ENCODE data around the gene FAM110D.

Gene FAM110D

GRCh38 chr1:26125382-26125781 is 33.5 kb upstream of the FAM110D start:
- Mint-ChIP-seq H3K36me3 (ENCODE audit: low read depth) (peaks cover 27% of the 10 kb centered on the region), H3K4me3 (no peak overlapping the region), H3K27ac (no peak overlapping the region), H3K9me3 (no peaks in the 10 kb centered on the region), H3K27me3 (no peaks in the 10 kb centered on the region), H3K4me1 (ENCODE audit: low read depth) (peaks cover 62% of the 10 kb centered on the region)
- no peak for DNase-seq

- H3K9me3 Mint-ChIP-seq, result no peaks in the 10 kb centered on the region
- no peaks in the 10 kb centered on the region for H3K27me3 Mint-ChIP-seq
- peak overlapping the region; percentile 55 for H3K4me3 Mint-ChIP-seq
Measured at GRCh38 chr1:26125946-26126320, 32.9 kb upstream of the FAM110D start.

GRCh38 chr1:26126321-26127084 is 32.4 kb upstream of the FAM110D start:
- Mint-ChIP-seq H3K4me3 (peak overlapping the region; percentile 55), H3K9me3 (no peaks in the 10 kb centered on the region), H3K36me3 (ENCODE audit: low read depth) (peaks cover 25% of the 10 kb centered on the region), H3K4me1 (ENCODE audit: low read depth) (peaks cover 61% of the 10 kb centered on the region), H3K27me3 (no peaks in the 10 kb centered on the region), H3K27ac (peak overlapping the region; percentile 66)
- DNase-seq, result no peak

More at GRCh38 chr1:26125946-26126320, 32.9 kb upstream of the FAM110D start:
- DNase-seq, result no peak
- H3K36me3 Mint-ChIP-seq (ENCODE audit: low read depth), result peaks cover 25% of the 10 kb centered on the region
- H3K4me1 Mint-ChIP-seq (ENCODE audit: low read depth), result peaks cover 61% of the 10 kb centered on the region
- H3K27ac Mint-ChIP-seq, result peak overlapping the region; percentile 66

DNA sequence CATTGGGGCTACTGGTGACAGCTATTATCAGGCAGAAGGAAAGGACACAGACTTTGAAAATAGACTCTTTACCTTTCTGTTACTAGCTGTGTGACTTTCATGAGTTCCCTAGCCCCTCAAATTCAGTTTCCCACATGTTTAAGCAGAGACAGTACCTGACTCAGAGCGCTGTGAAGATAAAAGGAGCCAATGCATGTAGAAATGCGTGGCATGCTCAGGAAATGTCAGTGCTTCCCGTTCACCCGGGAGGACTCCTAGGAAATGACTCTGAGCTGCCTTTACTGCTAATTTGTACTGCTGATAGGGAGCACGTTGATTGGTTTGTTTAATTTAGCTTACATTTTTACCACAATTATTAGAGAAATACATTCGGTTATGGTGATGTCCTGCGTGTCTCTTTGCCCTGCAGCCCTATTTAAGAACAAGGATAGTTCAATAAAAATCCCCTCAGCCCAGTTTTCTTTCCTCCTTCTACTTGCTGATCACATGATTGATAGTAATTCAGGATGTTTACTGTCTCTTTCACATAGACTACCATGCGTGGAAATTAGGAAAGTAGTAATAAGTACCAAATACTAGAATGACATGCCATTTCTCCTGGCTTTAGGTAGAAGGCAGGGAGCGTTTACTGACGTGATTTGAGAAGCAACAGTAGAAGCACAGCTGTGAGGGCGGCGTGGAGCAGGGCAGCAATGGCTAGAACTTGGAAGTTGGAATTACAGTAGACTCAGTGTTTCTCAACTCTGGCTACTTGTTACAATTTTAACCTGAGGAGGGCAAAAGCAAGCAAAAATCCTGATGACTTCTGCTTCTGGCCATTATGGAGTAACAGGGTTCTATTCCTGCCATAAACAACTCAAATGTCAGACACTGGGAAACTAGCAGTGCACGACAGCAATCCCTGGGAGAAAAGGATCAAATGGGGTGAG is 31.4 kb upstream of the FAM110D start:
- H3K36me3 Mint-ChIP-seq (ENCODE audit: low read depth), result peaks cover 15% of the 10 kb centered on the region
- no peaks in the 10 kb centered on the region for H3K9me3 Mint-ChIP-seq
- H3K4me3 Mint-ChIP-seq, result peak overlapping the region; percentile 55
- peaks cover 55% of the 10 kb centered on the region for H3K4me1 Mint-ChIP-seq (ENCODE audit: low read depth)
- DNase-seq, result no peak
- peak overlapping the region; percentile 74 for H3K27ac Mint-ChIP-seq
- no peaks in the 10 kb centered on the region for H3K27me3 Mint-ChIP-seq

DNA sequence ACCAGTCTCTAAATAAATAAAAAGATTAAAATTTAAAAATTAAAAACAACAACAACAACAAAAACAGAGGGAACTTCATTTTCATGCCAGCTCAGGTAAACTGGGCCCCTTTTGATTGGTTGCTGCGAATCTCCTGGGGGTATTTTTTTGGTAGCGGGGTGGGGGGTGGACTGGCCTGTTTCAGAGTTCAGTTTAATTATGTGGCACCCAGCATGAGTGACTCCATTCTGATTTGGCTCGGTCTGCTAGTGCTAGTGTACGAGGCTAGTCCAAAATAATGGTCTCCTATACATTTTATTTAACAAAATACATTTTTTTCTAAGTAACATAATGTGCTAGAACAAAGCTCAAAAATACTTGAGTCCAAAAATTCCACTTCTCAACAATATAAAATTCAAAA is 29.1 kb upstream of the FAM110D start:
- DNase-seq, result no peak
- peaks cover 35% of the 10 kb centered on the region for H3K4me1 Mint-ChIP-seq (ENCODE audit: low read depth)
- no peak overlapping the region for H3K4me3 Mint-ChIP-seq
- peaks cover 2% of the 10 kb centered on the region for H3K36me3 Mint-ChIP-seq (ENCODE audit: low read depth)
- no peak overlapping the region for H3K27ac Mint-ChIP-seq
- H3K9me3 Mint-ChIP-seq, result no peaks in the 10 kb centered on the region
- no peaks in the 10 kb centered on the region for H3K27me3 Mint-ChIP-seq

DNA sequence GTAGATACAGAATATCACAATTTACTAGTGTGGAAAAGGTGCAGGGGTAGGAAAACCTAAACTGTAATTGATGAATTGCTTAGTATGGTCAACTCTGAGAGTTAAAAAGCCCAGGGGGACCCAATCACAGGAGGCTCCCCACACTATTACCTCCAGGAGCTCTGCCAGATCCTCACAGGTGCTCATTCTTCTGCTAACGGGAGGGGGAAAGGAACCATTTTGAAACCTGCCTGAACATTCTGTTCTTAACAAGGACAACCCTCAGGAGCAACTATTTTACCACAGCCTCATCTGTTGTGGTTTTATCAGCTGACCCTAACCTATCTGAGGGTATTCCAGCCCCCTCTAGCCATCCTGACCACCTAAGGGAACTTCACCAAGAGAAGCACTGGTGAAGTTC is 28.2 kb upstream of the FAM110D start:
- Mint-ChIP-seq H3K27ac (no peak overlapping the region), H3K27me3 (no peaks in the 10 kb centered on the region), H3K4me1 (ENCODE audit: low read depth) (peaks cover 28% of the 10 kb centered on the region), H3K36me3 (ENCODE audit: low read depth) (no peaks in the 10 kb centered on the region), H3K9me3 (no peaks in the 10 kb centered on the region), H3K4me3 (no peak overlapping the region)
- DNase-seq, result no peak

- DNase-seq, result no peak
- H3K36me3 Mint-ChIP-seq (ENCODE audit: low read depth), result no peaks in the 10 kb centered on the region
- no peaks in the 10 kb centered on the region for H3K9me3 Mint-ChIP-seq
- no peak overlapping the region for H3K4me3 Mint-ChIP-seq
- H3K27me3 Mint-ChIP-seq, result no peaks in the 10 kb centered on the region
- H3K27ac Mint-ChIP-seq, result no peak overlapping the region
- peaks cover 14% of the 10 kb centered on the region for H3K4me1 Mint-ChIP-seq (ENCODE audit: low read depth)
Measured at GRCh38 chr1:26132128-26132833, 26.6 kb upstream of the FAM110D start.

DNA sequence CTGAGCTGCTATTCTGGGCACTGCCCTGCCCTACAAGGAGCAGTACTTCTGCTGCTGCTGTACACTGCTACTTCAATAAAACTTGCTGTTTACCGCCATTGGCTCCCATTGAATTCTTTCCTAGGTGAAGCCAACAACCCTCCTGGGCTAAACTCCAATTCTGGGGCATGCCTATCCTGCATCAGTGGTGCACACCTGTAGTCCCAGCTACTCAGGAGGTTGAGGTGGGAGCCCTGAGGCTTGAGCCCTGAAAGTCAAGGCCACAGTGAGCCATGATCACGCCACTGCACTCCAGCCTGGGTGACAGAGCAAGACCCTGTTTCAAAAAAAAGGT is 26.1 kb upstream of the FAM110D start:
- DNase-seq, result no peak
- no peak overlapping the region for H3K27ac Mint-ChIP-seq
- H3K4me3 Mint-ChIP-seq, result no peak overlapping the region
- no peaks in the 10 kb centered on the region for H3K9me3 Mint-ChIP-seq
- H3K4me1 Mint-ChIP-seq (ENCODE audit: low read depth), result peaks cover 9% of the 10 kb centered on the region
- H3K27me3 Mint-ChIP-seq, result no peaks in the 10 kb centered on the region
- H3K36me3 Mint-ChIP-seq (ENCODE audit: low read depth), result no peaks in the 10 kb centered on the region

GRCh38 chr1:26134466-26134865 is 24.4 kb upstream of the FAM110D start:
- Mint-ChIP-seq H3K27ac (no peak overlapping the region), H3K4me3 (no peak overlapping the region), H3K9me3 (no peaks in the 10 kb centered on the region), H3K36me3 (ENCODE audit: low read depth) (no peaks in the 10 kb centered on the region), H3K4me1 (ENCODE audit: low read depth) (peaks cover 10% of the 10 kb centered on the region), H3K27me3 (no peaks in the 10 kb centered on the region)
- DNase-seq, result no peak

- Mint-ChIP-seq H3K27ac (no peak overlapping the region), H3K36me3 (ENCODE audit: low read depth) (no peaks in the 10 kb centered on the region), H3K9me3 (no peaks in the 10 kb centered on the region), H3K4me3 (no peak overlapping the region), H3K27me3 (no peaks in the 10 kb centered on the region), H3K4me1 (ENCODE audit: low read depth) (peaks cover 8% of the 10 kb centered on the region)
- DNase-seq, result no peak
Measured at GRCh38 chr1:26138974-26139558, 19.8 kb upstream of the FAM110D start.

- no peaks in the 10 kb centered on the region for H3K27me3 Mint-ChIP-seq
- no peak for DNase-seq
- H3K9me3 Mint-ChIP-seq, result no peaks in the 10 kb centered on the region
- no peak overlapping the region for H3K4me3 Mint-ChIP-seq
- no peaks in the 10 kb centered on the region for H3K36me3 Mint-ChIP-seq (ENCODE audit: low read depth)
- no peak overlapping the region for H3K27ac Mint-ChIP-seq
- peaks cover 13% of the 10 kb centered on the region for H3K4me1 Mint-ChIP-seq (ENCODE audit: low read depth)
Measured at GRCh38 chr1:26142159-26142558, 16.7 kb upstream of the FAM110D start.

GRCh38 chr1:26145041-26145959 is 13.6 kb upstream of the FAM110D start:
- DNase-seq, result peak; percentile 80
- Mint-ChIP-seq H3K4me3 (no peak overlapping the region), H3K27me3 (no peaks in the 10 kb centered on the region), H3K9me3 (no peaks in the 10 kb centered on the region), H3K4me1 (ENCODE audit: low read depth) (peaks cover 6% of the 10 kb centered on the region), H3K27ac (no peak overlapping the region), H3K36me3 (ENCODE audit: low read depth) (no peaks in the 10 kb centered on the region)

DNA sequence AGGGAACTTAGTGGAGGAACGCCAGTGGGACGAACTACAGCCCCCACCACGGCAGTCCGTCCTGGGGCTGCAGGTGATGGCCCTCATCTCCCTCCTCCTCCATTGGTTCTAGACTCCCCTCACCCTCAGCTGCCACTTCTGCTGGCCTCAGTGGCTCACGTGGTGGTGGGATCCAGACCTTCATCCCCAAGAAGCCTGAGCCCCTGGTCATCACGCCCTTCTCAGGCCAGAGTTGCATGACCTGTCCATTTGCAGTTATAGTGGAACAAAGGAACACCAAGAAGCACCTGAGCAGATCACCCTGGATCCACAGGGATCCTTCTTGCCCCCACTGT is 13.0 kb upstream of the FAM110D start:
- no peak overlapping the region for H3K27ac Mint-ChIP-seq
- DNase-seq, result no peak
- no peaks in the 10 kb centered on the region for H3K27me3 Mint-ChIP-seq
- H3K4me3 Mint-ChIP-seq, result no peak overlapping the region
- H3K4me1 Mint-ChIP-seq (ENCODE audit: low read depth), result peaks cover 6% of the 10 kb centered on the region
- H3K9me3 Mint-ChIP-seq, result no peaks in the 10 kb centered on the region
- no peaks in the 10 kb centered on the region for H3K36me3 Mint-ChIP-seq (ENCODE audit: low read depth)

DNA sequence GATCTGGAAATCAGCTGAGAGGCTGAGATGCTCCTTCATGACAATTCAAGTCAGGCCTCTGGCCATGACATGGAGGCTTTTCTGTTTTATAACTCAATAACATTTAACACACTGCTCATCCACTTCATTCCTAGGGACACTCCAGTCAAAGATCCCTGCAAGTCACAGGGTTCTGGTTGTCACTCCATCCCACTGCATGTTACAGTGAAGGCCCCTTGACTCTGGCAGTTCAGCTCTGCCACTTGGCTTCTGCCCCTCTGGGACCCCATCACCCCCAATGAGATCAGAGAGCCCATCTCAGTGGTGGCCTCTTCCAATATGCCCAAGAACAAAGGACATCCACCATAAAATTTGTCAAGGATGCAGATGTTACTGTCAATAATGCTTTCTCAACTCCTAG is 10.0 kb upstream of the FAM110D start:
- H3K27me3 Mint-ChIP-seq, result peaks cover 5% of the 10 kb centered on the region
- DNase-seq, result no peak
- H3K4me3 Mint-ChIP-seq, result no peak overlapping the region
- no peak overlapping the region for H3K27ac Mint-ChIP-seq
- peaks cover 6% of the 10 kb centered on the region for H3K4me1 Mint-ChIP-seq (ENCODE audit: low read depth)
- no peaks in the 10 kb centered on the region for H3K36me3 Mint-ChIP-seq (ENCODE audit: low read depth)
- no peaks in the 10 kb centered on the region for H3K9me3 Mint-ChIP-seq
